Measurements from ENCODE around the gene SFTPA2.
A peak's percentile ranks its signal among the peaks of the same experiment; 100 is the strongest.
"Not testable (repeated sequence)": the region's sequence is repeated elsewhere in the genome, so short reads cannot be mapped to it uniquely, and the experiment has no call there.

Gene SFTPA2

GRCh38 chr10:79509934-79510508, 50.2 kb downstream of the SFTPA2 start:
- not testable (repeated sequence) for DNase-seq

DNA sequence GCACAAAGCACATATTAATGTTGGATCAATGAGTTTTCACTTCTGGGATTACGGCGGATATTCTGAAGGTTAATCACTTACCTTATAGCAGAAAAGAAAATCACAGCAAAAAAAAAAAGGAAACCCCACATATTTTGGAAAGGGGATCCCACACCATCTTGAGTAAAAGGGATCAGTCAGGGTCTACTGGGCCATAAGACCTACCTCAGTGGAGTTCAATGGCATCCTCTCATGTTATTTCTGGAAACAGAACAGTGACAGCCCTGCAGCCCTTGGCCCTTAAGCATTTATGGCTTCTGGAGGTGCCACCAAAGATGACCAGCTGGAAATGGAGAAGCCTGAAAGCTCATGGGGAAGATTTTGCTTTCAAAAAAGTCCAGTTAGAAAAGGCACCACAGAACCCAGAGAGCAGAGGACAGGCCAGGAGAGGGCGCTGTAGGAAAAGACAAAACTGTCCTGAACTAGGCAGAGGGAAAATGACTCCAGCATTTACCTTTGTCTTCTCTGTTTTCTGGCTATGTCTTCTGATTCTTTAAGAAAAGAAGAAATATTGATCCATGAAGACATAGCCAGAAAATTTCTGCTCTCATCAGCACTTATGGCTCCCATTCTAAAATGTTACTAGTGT, 50.8 kb downstream of the SFTPA2 start:
- DNase-seq, result not testable (repeated sequence)

DNA sequence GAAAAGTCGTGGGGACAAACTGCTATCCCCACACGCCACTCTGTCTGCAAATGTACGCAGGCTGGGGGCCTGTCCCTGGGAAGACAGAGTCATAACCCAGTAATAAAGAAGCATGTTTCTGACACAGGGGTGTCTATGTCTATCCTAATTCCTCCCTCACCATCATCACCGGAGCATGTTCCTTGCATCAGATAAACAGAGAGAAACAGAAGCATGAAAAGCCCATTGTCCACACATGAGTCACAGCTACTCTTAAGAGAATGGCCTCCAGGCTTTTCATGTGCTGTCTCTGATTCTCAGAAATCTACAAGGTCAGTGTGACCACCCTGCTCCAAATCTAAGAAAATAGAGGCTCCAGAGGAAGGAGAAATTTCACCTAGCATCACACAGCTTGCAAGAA, 52.0 kb downstream of the SFTPA2 start:
- DNase-seq, result not testable (repeated sequence)

DNA sequence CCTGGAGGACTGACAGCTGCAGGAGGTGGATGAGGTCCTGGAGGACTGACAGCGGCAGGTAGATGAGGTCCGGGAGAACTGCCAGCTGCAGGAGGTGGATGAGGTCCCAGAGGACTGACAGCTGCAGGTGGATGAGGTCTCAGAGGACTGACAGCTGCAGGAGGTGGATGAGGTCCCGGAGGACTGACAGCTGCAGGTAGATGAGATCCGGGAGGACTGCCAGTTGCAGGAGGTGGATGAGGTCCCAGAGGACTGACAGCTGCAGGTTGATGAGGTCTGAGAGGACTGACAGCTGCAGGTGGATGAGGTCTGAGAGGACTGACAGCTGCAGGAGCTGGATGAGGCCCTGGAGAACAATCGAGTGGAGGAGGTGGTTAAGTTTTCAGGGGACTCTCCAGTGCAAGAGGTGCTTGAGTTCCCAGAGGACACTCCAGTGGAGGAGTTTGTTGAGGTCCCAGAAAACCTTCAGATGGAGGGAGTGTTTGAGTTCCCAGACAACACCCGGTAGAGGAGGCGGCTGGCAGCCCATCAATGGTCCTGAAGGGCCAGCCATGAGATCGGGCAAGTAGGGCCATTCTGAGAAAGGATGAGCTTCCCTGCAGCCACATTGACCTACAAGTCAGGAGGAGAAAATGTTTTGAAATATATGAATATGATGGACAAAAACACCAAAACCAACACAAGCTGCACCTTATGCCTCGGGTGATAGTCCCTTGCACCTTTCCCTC, 52.6 kb downstream of the SFTPA2 start:
- DNase-seq, result peak; percentile 37
